Naive B cell (primary cell): ENCODE results near the gene MYBPH. TPM values are rescaled to one million over a fixed set of nuclear protein-coding genes. Genes with fewer than 3 reads are reported as not detected.

Source experiments
- ATAC-seq, 2 donors: fragments of 150-1000 bp; cut with Tn5 transposase; 2 replicates each; pipeline ENCODE4 v1.10.0; 2021; ENCODE audit warnings: low read depth in 2 of 2, mild to moderate bottlenecking in 2 of 2, moderate library complexity in 2 of 2
- DNase-seq: peaks from one replicate; pipeline ENCODE4 v3.0.0; 2022
- H3K27ac Mint-ChIP-seq, 6 donors: one replicate each; pipeline ENCODE4 v1.8.0; 2020 to 2022; ENCODE audit warnings: mild to moderate bottlenecking in 6 of 6, mixed read lengths in 6 of 6, moderate library complexity in 5 of 6, inconsistent platforms in 2 of 6
- H3K27me3 Mint-ChIP-seq, 3 donors: one replicate each; pipeline ENCODE4 v1.8.0; 2021 to 2022; ENCODE audit warnings: mixed read lengths in 3 of 3, mild to moderate bottlenecking in 1 of 3
- H3K36me3 Mint-ChIP-seq, 2 donors: one replicate each; pipeline ENCODE4 v1.8.0; 2020 to 2022; ENCODE audit warnings: mixed read lengths in 2 of 2, inconsistent platforms in 1 of 2, mild to moderate bottlenecking in 1 of 2
- H3K4me1 Mint-ChIP-seq, 3 donors: one replicate each; pipeline ENCODE4 v1.8.0; 2020 to 2022; ENCODE audit warnings: mixed read lengths in 3 of 3, inconsistent platforms in 1 of 3, mild to moderate bottlenecking in 1 of 3, moderate library complexity in 1 of 3
- H3K4me3 Mint-ChIP-seq, 8 donors: one replicate each; pipeline ENCODE4 v1.8.0; 2020 to 2022; ENCODE audit warnings: mild to moderate bottlenecking in 8 of 8, mixed read lengths in 8 of 8, moderate library complexity in 8 of 8, inconsistent platforms in 2 of 8
- H3K9me3 Mint-ChIP-seq, 7 donors: one replicate each; pipeline ENCODE4 v1.8.0; 2020 to 2022; ENCODE audit warnings: mixed read lengths in 7 of 7, mild to moderate bottlenecking in 5 of 7, inconsistent platforms in 2 of 7, moderate library complexity in 1 of 7
- polyA plus RNA-seq, 6 donors: library from polyadenylated mRNA; unstranded; fragments of 300-500 nt; fragmentation: Illumina TruSeq; gene quantifications; one replicate each; pipeline ENCODE4 v1.2.3, GENCODE V29; 2021; ENCODE audit warnings: low read depth in 6 of 6

MYBPH gene
- polyA plus RNA-seq, 6 donors from 2014 or later = not detected

- peaks cover 0 to 6% (median 2%) of the 10 kb centered on the region in 7 donors for H3K9me3 Mint-ChIP-seq
- ATAC-seq (no peak), DNase-seq (no peak)
- peaks cover 0 to 23% of the 10 kb centered on the region in 2 donors for H3K36me3 Mint-ChIP-seq
- no peak overlapping the region for H3K27ac Mint-ChIP-seq
- peaks cover 0 to 13% (median 11%) of the 10 kb centered on the region in 3 donors for H3K27me3 Mint-ChIP-seq
- H3K4me3 Mint-ChIP-seq = no peak overlapping the region
- H3K4me1 Mint-ChIP-seq = no peaks in the 10 kb centered on the region
These were observed 32.8 kb downstream of the MYBPH start for GRCh38 chr1:203142684-203143408.

GRCh38 chr1:203142124-203142523 lies 33.5 kb downstream of the MYBPH start:
- no peak for ATAC-seq
- Mint-ChIP-seq H3K27me3 (peaks cover 2 to 14% (median 13%) of the 10 kb centered on the region in 3 donors), H3K9me3 (peaks cover 0 to 6% (median 2%) of the 10 kb centered on the region in 7 donors), H3K36me3 (peaks cover 0 to 23% of the 10 kb centered on the region in 2 donors), H3K4me1 (no peaks in the 10 kb centered on the region), H3K4me3 (no peak overlapping the region), H3K27ac (peak overlapping the region in 1 of 6 donors; percentile 49)
- DNase-seq = no peak

DNA sequence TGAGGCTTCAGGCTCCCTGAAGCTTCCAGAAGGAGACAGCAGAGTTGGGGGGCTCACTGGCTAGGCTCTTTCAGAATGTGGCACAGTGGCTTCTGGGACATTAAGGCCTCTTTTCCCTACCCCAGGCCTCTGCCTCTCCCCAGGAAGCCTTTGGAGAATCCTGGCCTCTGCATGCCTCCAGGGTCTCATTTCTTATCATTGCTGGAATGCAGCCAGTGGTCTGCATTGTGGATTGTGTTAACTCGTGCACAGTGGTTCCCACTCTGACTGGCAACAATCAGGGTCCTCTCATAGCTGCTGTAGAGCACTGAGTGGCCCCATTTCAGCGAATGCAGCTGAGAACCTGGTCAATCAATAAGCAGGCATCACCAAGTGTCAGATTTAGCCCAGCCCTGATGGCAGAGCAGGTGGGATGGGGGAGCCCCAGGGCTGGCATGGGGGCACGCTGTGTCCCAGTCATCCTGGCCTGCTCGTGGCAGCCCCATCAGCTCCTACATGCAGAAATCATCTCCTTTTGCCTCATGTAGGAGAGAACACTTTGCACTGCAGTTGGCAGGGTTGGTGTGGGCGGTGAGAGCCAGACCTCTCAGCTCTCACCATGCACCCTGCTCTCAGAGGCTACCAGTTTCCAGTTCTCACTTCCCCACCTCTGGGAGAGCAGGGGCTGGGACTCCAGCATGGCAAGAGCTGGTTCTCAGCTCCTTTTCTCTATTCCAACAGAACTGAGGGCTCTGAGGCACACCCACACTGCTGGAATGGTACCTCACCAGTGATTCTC lies 34.7 kb downstream of the MYBPH start:
- H3K27ac Mint-ChIP-seq = no peak overlapping the region
- peaks cover 4 to 9% (median 6%) of the 10 kb centered on the region in 3 donors for H3K4me1 Mint-ChIP-seq
- peaks cover 10 to 21% (median 13%) of the 10 kb centered on the region in 3 donors for H3K27me3 Mint-ChIP-seq
- DNase-seq (no peak), ATAC-seq (no peak)
- no peak overlapping the region for H3K4me3 Mint-ChIP-seq
- H3K36me3 Mint-ChIP-seq = peaks cover 0 to 23% of the 10 kb centered on the region in 2 donors
- H3K9me3 Mint-ChIP-seq = peaks cover 0 to 6% (median 2%) of the 10 kb centered on the region in 7 donors

- no peak for ATAC-seq
- Mint-ChIP-seq H3K36me3 (peaks cover 0 to 23% of the 10 kb centered on the region in 2 donors), H3K27ac (no peak overlapping the region)
These were observed 35.6 kb downstream of the MYBPH start for GRCh38 chr1:203139976-203140475.

GRCh38 chr1:203138066-203138465 lies 37.6 kb downstream of the MYBPH start:
- Mint-ChIP-seq H3K4me3 (no peak overlapping the region), H3K4me1 (peaks cover 7 to 13% (median 13%) of the 10 kb centered on the region in 3 donors), H3K9me3 (no peaks in the 10 kb centered on the region), H3K27me3 (peaks cover 6 to 21% (median 17%) of the 10 kb centered on the region in 3 donors), H3K27ac (no peak overlapping the region), H3K36me3 (peaks cover 0 to 11% of the 10 kb centered on the region in 2 donors)
- no peak for ATAC-seq
- no peak for DNase-seq

More at GRCh38 chr1:203139976-203140475, 35.6 kb downstream of the MYBPH start:
- DNase-seq = no peak
- Mint-ChIP-seq H3K4me1 (peaks cover 7 to 13% (median 13%) of the 10 kb centered on the region in 3 donors), H3K9me3 (peaks cover 0 to 6% (median 2%) of the 10 kb centered on the region in 7 donors), H3K27me3 (peaks cover 12 to 21% (median 13%) of the 10 kb centered on the region in 3 donors), H3K4me3 (no peak overlapping the region)

DNA sequence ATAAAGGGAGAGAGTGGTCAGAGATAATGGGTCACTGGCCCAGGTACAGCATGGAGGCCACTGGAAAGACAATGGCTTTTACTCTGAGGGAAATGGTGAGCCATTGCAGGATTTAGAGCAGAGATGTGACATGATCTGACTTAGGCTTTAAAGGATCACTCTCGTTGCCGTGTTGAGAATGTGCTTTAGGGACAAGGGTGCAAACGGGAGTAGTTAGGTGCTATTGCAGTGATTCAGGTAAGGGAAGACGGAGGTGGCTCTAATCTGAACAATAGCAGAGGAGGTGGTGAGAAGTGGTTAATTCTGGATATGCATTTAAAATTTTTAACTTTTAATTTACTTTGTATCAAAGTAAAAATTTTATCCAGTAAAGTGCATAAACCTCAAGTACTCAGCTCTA lies 38.3 kb downstream of the MYBPH start:
- Mint-ChIP-seq H3K27ac (no peak overlapping the region), H3K27me3 (peaks cover 6 to 17% (median 15%) of the 10 kb centered on the region in 3 donors), H3K4me1 (peaks cover 7 to 13% (median 13%) of the 10 kb centered on the region in 3 donors), H3K4me3 (no peak overlapping the region), H3K36me3 (peaks cover 0 to 4% of the 10 kb centered on the region in 2 donors), H3K9me3 (no peaks in the 10 kb centered on the region)
- no peak for DNase-seq
- no peak for ATAC-seq

DNA sequence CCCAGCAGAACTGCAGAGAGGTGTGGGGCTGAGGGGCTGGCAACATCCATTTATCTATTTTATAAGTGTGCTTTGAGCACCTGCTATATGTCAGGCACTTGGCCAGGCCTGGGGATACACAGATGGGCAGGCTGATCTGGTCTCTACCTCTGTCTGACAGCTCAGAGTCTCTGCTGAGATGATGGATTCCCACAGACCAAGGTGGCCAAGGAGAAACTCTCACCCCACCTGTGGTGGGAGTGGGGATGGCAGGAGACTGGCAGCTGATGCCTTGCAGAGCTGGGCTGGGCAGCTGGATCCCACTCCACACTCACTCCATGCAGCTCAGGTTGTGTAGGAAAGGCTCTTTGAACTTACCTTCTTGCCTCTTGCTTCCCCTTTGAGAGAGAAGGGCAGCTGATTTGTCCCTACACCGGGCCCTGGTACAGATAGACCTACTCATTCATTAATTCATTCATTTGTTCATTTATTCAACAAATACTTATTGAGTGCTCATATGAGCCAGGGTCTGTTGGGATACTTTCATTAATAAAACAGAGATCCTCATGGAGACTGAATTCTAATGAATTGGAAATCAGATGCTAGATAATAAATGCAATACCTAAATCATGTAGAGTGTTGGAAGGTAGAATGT lies 39.1 kb downstream of the MYBPH start:
- H3K27me3 Mint-ChIP-seq = peaks cover 0 to 24% (median 12%) of the 10 kb centered on the region in 3 donors
- no peaks in the 10 kb centered on the region for H3K9me3 Mint-ChIP-seq
- peaks cover 7 to 13% (median 13%) of the 10 kb centered on the region in 3 donors for H3K4me1 Mint-ChIP-seq
- peak overlapping the region in 1 of 8 donors; percentile 71 for H3K4me3 Mint-ChIP-seq
- DNase-seq (no peak), ATAC-seq (no peak)
- no peak overlapping the region for H3K27ac Mint-ChIP-seq
- H3K36me3 Mint-ChIP-seq = no peaks in the 10 kb centered on the region

DNA sequence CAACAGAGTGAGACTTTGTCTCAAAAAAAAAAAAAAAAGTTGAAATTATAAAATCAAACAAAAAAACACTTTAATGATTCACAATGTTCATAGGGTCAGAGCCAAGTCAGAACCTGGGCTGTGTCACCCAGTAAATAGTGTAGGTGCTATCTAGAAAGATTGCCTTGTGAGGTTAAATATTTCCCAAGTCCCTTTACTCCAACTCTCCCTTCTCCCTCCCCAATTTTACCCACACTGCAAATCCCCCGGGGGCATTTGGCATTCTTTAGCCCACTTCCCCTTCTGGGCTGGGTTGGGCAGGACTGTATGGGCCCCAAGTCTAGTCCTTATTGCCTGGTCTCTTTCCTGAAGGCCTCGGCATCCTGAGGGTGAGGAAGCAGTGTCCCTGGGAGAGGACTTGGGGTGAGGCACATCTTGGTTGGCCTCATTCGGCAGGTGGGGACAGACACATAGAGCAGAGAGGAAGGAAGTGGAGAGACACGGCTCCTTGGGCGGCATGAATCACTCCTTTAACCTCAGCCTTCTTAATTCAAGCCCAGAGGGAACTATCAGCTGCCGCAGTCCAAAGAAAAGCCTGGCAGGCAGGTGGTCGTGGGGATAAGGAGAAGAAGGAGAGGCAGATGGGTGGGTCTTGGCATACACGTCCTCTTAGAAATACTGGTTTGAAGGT lies 39.9 kb downstream of the MYBPH start:
- peaks cover 7 to 13% (median 13%) of the 10 kb centered on the region in 3 donors for H3K4me1 Mint-ChIP-seq
- H3K36me3 Mint-ChIP-seq = no peaks in the 10 kb centered on the region
- peak; percentile 7 for DNase-seq
- H3K27me3 Mint-ChIP-seq = peaks cover 0 to 26% (median 15%) of the 10 kb centered on the region in 3 donors
- no peaks in the 10 kb centered on the region for H3K9me3 Mint-ChIP-seq
- ATAC-seq = peak; percentile 28 to 49
- H3K27ac Mint-ChIP-seq = peak overlapping the region in 3 of 6 donors; percentile 13 to 85 (median 72)
- H3K4me3 Mint-ChIP-seq = peak overlapping the region in 2 of 8 donors; percentile 63 to 71

DNA sequence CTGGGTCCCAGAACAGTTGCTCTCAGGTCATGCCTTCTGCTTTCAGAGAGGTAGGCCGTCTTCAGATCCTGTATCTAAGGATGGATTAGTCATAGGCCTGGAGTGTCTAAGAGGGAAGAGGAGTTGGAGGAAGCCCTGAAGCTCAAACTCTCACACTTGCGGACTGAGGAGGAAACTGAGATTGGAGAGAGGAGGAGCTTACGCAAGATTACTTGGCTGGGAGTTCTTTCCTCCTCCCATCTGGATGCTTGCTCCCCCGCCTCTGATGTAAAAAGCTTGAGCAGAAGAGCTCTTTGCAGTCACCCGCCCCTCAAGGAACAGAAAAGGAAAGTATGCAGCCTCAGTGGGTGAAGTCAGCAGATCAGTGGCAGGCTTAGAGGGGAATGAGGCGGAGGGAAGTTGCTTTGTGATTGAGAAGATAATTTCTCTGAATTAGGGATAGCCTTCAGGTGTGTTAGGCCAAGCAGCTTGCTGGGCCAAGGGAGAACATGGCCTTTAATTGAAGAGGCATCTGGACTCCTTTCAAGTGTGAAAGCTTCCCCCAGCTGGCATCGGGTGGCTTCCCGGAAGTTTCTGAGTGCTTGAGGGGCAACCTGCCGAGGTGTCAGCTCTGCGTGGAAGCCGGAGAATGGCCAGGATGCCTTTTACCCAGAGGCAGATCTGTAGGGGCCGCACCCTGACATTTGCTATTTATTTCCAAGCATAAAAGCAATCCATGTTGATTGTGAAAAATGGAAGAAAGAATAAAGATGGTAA lies 41.5 kb downstream of the MYBPH start:
- H3K4me1 Mint-ChIP-seq = peaks cover 7 to 13% (median 13%) of the 10 kb centered on the region in 3 donors
- DNase-seq (no peak), ATAC-seq (no peak)
- peaks cover 0 to 42% (median 25%) of the 10 kb centered on the region in 3 donors for H3K27me3 Mint-ChIP-seq
- peak overlapping the region in 1 of 6 donors; percentile 14 for H3K27ac Mint-ChIP-seq
- no peaks in the 10 kb centered on the region for H3K36me3 Mint-ChIP-seq
- peak overlapping the region in 1 of 8 donors; percentile 18 for H3K4me3 Mint-ChIP-seq
- no peaks in the 10 kb centered on the region for H3K9me3 Mint-ChIP-seq

DNA sequence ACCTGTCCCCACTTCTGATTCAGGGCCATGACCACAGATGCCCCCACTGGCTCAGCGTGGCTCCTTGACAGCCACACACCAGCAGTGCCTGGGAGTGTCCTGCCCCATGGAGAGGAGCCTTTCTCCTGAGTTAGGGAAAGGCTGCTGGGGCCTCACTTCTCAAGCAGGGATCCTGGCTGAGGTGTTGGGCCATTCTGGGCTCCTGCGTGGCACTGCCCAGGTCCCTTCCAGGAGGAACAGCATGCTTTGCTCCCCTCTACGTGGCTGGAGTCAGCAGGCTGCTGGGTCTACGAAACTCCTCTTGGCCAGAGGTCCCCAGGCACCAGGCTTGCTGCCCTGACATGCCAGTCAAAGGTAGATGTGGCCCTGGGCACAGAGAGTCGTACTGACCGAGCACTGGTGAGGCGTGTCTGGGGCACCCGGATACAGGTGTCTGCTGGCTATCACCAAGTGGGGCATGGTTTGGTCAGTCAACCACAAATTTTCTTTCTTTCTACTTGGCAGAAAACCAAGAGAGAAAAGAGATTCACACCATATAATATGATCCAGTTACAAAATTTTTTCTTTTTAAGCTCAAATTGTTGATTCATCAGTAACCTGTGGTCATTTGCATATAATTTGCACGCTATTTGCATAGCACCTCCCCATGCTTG lies 44.0 kb downstream of the MYBPH start:
- peaks cover 11 to 59% (median 43%) of the 10 kb centered on the region in 3 donors for H3K27me3 Mint-ChIP-seq
- peaks cover 20 to 30% (median 28%) of the 10 kb centered on the region in 3 donors for H3K4me1 Mint-ChIP-seq
- ATAC-seq (no peak), DNase-seq (no peak)
- peak overlapping the region in 1 of 6 donors; percentile 20 for H3K27ac Mint-ChIP-seq
- peaks cover 0 to 8% of the 10 kb centered on the region in 2 donors for H3K36me3 Mint-ChIP-seq
- H3K9me3 Mint-ChIP-seq = no peaks in the 10 kb centered on the region
- H3K4me3 Mint-ChIP-seq = no peak overlapping the region

GRCh38 chr1:203130358-203130985 lies 45.2 kb downstream of the MYBPH start:
- Mint-ChIP-seq H3K4me3 (no peak overlapping the region), H3K27me3 (peaks cover 19 to 64% (median 52%) of the 10 kb centered on the region in 3 donors), H3K9me3 (no peaks in the 10 kb centered on the region), H3K36me3 (peaks cover 0 to 9% of the 10 kb centered on the region in 2 donors), H3K4me1 (peaks cover 19 to 29% (median 19%) of the 10 kb centered on the region in 3 donors), H3K27ac (no peak overlapping the region)
- DNase-seq (no peak), ATAC-seq (no peak)
